HUDEP-2 (cell line): ENCODE results near the gene LRRN4CL.
"Not testable (repeated sequence)": the region's sequence is repeated elsewhere in the genome, so short reads cannot be mapped to it uniquely, and the experiment has no call there.

Experiments
- DNase-seq, 76 experiments: peaks; one replicate each; lab custom pipeline; 2025; ENCODE audit not compliant: unreplicated experiment in 76 of 76; lab: John Stamatoyannopoulos, UW

The LRRN4CL gene

DNA sequence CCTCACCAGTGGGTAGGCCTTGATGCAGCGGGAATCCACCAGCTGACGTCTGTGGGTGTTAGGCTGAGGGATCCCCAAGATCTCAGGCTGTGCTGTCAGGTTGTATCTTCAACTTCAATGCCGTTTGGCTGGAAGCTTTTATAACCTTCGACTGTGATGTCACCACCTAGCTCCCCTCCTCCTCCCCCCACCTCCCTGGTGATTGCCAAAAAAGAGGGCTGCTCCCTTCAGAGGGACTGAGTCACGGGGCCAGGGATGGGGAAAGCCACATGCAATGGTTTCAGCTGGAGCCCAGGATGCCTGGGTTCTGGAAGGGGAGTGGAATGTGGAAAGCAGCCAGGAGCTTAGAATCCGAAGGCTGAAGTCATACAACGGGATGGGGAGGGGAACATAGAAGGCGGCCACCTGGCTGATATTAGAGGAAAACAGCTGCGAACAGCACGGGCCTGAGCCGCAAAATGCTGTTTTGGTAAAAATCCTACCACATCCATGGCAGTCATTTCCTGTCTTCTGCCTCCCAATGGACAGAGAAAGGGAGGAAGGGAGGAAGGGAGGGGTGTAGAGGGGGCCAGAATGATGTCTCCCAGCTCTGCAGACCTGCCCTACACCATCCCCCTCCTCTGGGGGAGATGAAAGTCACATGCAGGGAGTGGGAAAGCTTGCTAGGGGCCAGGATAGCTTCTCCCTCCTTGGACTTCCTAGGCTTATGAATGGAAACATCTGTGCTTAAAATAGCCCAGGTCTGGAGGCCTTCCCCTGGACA is at the start of gene LRRN4CL:
TSS of gene LRRN4CL (minus strand) at position 110 of the 763 bp plus-strand sequence. CDS start 1,022 bp downstream, outside the sequence.
- no peak for DNase-seq

DNA sequence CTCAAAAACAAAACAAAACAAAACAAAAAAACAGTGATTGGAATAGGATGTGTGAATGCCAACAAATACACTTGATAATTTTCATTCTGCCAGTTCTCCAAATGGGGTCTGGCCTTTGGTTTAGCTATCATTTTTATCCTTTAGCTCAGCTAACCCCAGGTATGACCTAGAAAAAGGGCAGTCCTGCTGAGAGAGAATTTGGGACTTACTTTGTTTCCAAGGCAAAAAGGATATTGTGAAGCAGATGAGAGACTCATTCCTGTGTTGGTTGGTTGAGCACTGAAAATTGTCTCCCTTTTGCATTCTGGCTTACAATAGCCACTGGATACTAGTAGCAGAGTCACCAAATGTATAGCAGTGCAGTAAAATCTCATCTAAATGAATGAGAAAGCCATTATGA is 47.9 kb upstream of the LRRN4CL start:
- no peak for DNase-seq

DNA sequence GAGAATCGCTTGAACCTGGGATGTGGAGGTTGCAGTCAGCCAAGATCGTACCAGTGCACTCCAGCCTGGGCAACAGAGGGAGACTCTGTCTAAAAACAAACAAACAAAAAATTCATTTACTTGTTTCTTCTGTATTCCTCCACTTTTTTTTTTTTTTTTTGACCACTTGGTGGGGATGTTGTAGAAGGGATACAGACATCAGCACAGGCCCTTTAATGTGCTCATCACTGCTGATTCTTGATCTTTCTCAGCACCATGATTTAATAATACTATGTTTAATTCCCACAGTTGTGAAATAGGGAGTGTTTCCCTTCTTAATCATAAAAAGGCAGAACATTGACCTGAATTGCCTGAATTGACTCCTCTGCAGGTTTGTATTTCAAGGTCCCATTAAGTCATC is 43.5 kb upstream of the LRRN4CL start:
- DNase-seq: peak in 13 of 76 experiments; percentile 4 to 51 (median 15)

DNA sequence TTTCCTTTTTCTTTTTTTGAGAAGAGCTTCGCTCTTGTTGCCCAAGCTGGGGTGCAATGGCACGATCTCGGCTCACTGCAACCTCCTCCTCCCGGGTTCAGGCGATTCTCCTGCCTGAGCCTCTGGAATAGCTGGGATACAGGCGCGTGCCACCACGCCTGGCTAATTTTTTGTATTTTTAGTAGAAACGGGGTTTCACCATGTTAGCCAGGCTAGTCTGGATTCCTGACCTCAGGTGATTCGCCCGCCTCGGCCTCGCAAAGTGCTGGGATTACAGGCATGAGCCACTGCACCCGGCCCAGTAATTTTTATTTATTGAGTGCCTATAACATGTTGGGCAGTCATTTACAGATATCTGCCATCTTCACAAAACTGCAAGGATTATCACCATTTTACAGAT is 40.7 kb upstream of the LRRN4CL start:
- DNase-seq: not testable (repeated sequence)

DNA sequence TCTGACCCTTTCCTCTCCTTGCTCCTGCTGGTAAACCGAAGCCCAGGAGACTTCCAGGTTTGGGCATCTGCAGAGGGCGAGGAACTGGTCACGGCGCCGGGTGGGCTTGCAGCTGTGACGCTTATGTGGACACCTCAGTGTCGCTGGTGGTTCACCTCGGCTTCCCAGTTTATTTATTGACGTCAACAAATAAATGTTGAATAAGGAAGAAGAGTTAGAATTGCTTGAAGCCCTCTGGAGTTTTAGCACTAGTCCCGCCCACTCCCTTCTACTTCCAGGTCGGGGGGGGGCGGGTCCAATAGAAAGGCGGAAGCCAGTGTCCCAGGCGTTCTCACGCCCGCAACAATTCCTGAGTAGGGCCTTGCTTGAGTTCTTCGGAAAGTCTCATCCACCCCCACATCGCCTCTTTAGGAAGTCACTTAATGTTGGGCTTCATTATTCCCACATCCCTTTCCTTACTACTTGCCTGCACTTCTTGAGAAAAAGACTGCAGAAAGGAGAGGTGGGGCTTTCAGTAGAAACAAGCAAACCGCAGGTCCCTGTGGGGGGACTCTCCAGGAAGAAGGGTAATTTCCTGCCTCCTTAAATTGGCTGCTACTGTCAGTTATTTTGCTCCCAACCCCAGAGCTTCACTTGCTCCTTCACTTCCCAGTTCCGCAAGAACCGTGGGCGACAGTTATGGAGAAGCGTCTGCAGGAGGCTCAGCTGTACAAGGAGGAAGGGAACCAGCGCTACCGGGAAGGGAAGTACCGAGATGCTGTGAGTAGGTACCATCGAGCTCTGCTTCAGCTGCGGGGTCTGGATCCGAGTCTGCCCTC is 39.0 kb upstream of the LRRN4CL start, which contains the start of gene TTC9C:
TSS of gene TTC9C (plus strand) at position 316 of the 818 bp plus-strand sequence. CDS start at position 679, 363 bp downstream.
- DNase-seq: peak in 66 of 76 experiments; percentile 8 to 83 (median 67)

DNA sequence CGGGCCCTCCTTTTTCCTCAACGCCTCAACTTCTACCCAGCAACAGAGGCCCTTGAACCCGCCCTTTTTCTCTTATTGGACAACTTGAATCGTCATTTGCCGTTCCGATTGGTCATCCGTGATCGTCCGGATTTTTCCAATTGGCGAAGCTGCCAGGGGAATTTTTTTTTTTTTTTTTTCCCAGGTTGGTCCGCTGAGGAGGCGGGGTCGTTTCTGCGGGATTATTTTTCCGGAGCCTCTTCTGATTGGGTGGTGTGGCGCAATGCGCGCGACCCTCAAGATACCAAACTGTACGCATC is 38.5 kb upstream of the LRRN4CL start:
- DNase-seq: peak in 75 of 76 experiments; percentile 52 to 97 (median 86)

DNA sequence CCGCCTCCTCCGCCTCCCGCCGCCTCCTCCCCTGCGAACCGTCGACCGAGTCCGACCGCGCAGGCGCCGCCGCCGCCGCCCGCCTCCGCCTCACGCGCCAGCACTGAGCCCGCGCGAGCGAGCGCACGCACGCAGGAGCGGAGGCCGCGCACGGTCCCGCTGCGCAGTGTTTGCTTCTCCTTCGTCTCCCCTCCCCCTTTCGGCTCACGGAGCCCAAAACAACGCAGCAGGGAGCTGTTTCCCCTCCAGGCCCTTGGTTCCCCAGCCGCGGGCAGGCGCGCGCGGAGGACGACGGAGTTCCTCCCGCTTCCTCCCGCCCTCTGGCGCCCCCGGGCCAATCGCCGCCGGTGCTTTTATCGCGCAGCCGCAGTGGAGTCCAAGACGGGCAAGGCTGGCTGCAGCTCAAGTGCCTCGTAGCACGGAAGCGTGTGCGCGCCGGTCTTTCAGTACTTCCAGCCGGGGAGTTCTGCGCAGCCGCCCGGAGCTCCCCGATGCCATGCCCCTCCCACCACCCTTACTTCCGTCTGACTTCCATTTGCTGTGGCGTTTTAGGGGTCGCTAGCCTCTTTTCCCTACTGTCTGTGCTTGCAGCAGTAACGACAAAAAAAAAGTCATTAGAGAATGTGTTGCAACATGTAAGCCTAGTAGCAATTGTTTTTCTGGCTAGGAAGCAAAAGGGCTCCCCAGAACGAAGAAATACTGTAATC is 38.0 kb upstream of the LRRN4CL start, which contains the start of gene HNRNPUL2:
TSS of gene HNRNPUL2 (minus strand) at position 293 of the 707 bp plus-strand sequence. CDS start 301 bp downstream, outside the sequence.
- peak in 75 of 76 experiments; percentile 81 to 98 (median 96) for DNase-seq

DNA sequence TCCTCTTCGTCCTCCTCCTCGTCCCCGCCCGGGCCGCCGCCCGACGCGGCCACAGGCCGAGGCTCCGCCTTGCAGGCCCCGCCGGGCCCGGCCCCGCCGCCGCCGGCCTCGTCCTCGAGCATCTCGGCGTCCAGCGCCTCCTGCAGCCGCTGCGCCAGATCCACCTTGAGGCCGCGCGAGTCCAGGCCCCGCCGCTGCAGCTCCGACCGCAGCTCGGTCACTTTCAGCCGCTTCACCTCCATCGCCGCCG is 37.5 kb upstream of the LRRN4CL start:
- peak in 25 of 76 experiments; percentile 19 to 70 (median 61) for DNase-seq

DNA sequence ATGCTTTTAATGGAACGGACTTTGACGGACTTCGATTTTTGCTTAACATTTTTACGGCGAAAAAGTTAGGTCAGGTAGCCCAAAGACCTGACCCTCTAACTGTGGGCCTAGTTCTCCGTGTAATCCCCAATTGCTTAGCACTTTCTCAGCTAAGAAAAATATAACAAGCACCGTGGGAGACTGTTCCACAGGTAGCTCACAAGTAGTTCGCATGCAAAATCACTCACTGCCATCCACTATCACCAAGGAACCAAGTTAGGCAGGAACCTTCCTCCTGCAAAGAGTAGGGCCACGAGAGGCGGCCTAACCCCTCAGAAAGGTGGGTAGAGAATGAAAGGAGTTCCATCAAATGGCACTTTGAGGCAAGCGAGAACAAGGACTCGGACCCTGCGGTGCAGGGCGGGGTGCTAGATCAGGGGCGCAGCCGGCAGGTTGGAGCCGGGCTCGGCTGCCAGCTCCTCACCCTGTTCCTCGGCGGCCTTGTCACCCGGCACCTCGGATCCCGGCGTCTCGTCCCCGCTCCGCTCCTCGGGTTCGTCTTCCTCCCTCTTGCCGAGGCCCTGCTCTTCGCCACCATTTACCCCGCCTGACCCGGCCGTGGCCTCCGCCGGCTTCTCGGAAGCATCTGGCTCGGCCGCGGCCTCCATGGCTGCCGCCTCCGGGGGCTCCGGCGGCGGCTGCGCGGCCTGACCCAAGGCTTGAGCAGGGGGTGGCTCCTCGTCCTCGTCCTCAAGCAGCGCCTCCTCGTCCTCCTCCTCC is 37.0 kb upstream of the LRRN4CL start:
- peak in 2 of 76 experiments; percentile 12 to 61 for DNase-seq

DNA sequence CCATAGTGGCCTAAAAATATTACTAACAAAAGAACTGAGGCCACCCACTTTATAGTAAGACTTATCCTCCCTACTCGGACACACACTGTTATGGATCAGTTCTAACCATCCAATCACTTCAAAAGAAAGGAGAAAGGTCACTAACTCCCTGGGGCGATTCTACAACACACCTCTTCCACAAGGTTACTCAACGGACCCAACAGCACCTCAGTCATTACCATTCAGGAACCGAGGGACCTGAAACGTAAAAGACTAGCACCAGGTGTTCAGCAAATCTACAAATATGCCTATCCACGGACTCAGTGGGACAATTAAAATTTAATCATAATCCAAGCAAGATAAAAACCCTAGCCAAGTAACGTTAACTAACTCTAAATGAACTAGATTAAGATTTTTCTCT is 36.3 kb upstream of the LRRN4CL start:
- no peak for DNase-seq

DNA sequence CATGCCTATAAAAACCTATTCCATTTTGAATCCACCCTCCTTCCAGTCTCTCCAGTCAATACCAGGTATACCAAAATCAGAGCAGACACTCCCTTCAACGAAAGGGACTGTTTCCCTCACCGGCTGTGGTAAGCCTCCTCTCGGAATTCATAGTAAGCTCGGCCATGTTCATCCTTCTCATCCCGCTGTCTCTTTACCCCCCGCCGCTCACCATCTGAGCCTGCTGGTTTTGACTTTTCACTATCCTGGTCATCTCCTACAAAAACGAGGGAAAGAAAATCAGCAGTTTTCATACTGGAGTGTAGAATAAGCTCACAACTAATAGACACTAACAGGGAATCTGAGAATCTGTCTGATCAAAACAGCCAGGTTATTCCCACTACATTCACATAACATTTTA is 34.8 kb upstream of the LRRN4CL start:
- no peak for DNase-seq

DNA sequence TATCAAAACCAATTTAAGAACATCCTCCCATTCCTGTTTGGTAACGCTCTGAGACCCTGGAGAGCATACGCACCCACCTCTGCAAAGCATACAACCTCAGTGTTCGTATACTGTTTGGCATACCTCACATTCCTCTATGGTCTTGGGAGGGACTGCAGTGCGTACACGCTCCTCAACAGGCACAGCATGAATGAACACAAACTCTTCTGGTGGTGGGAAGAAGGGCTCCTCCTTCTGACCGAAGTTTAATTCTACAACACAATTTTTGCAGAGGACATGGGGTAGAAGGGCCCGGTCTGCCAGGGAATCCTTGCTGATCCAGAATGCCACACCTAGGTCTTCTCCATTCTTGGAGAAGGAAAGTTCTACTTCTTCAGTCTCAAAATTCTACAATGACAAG is 32.7 kb upstream of the LRRN4CL start:
- peak in 2 of 76 experiments; percentile 4 to 11 for DNase-seq

DNA sequence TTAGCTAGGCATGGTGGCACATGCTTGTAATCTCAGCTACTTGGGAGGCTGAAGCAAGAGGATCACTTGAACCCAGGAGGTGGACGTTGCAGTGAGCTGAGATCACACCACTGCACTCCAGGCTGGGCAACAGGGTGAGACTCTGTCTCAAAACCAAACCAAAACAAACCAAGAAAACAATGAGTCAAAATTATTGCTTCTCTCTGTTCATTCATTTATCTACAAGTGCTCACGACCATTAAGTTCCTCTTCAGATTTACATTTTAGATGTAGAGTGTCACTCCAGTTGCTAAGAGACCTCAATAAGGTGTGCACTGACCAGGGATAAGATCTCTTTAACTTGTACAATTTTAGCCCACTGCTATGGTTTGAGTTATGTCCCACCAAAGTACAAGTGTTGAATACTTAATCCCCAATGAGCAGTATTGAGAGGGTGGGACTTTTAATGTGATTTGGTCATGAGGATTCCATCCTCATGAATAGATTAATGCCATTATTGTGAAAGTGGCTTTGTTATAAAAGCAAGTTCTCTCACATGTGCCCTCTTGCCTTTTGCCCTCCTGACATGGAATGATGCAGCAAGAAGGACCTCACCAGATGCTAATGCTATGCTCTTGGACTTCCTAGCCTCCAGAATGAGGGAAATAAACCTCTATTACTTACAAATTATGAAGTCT is 30.1 kb upstream of the LRRN4CL start:
- DNase-seq: no peak

DNA sequence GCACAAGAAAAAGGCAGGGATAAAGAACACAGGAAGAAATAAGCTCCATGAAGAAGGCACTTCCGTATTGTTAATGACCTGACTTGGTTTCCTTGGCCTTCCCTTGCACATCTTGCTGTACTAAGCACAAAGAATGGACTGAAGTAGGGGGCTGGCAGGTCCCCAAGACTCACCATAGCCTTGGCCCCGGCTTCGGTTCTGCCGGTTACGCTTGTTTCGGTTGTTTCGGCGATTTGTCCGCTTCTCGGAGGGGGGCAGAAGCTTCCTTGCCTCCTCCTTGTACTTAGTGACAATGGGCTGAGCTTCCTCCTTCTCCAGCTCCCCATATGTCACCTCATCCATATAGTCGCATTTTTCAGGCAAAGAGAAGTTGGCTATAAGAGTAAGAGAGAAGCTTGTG is 27.5 kb upstream of the LRRN4CL start:
- DNase-seq: no peak

DNA sequence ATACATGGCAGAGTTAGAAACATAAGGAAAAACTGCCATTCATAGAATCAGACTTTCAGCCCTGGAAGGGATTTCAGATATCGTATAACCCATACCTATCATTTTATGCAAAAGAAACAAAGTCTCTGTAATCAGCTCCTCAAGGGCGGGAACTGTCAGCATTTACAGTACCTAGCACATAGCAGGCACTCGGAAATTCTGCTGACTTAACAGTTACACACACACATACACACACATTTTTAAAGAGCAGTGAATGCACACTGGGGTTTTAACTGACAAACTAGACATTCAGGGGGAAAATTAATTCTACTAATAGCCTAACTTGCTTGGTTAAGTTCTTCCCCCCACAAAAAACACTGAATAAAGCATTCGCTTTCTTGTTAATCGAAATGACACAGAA is 26.9 kb upstream of the LRRN4CL start:
- DNase-seq: no peak

DNA sequence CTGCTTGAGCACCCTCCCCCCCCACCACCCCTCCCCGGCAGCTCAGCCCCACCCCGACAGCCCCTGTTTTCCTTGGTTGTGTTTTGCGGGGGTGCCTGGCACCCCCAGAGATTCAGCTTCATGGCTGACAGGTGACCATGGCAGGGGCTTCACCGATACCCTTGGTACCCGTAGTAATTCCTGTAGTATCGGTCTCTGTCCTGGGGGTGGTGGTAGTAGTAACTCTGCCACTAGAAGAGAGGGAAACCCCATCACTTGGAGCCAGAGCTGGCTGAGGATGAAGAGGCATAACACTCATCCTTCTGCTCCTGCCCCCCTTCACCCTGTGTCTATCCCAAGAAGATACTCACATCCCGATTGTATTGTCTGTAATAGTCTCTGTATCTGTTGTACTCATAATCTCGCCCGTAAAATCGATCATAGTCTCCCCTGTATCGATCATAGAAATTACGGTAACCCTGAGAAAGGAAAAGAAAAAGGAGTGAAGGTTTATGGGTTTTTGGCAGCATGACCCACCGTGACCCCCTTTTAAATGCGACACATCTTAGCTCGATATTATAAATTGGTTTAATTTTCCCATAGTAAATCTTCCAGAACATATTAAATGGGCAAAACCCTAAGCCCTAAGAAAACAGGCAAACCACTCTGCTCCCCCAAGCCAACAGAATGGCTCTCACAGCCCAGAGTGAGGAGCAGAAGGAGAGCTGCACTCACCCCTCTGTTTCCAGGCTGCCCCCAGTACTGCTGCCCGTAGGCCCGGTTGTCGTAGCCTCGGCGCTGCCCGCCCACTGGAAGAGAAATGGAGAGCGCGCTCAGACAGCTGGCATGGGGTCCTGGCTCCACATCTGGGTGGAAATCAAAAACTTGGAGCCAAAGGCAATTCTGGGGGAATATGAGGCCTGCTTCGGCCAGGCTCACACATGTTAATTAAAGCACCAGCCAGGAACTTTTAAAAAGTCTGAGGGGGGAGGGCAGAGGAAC is 26.1 kb upstream of the LRRN4CL start:
- DNase-seq: no peak

DNA sequence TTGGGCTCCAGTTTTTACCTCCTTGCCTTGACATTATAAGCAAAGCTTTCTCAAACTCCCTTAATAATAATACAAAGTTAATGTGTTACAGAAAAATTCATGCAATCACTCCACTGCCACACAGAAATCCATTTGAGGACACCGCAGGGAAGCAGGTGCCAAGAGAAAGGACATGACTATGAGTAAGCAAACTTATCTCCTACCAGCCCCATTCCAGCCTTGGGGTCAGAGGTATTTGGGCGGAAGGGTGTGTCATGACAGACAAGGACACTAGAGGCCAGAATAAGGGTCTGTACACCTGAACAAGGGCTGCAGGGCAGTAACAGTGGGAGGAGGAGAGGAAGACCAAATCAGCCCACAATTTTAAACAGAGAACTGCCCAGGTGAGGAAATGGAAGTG is 24.0 kb upstream of the LRRN4CL start:
- DNase-seq: peak in 22 of 76 experiments; percentile 4 to 42 (median 18)

DNA sequence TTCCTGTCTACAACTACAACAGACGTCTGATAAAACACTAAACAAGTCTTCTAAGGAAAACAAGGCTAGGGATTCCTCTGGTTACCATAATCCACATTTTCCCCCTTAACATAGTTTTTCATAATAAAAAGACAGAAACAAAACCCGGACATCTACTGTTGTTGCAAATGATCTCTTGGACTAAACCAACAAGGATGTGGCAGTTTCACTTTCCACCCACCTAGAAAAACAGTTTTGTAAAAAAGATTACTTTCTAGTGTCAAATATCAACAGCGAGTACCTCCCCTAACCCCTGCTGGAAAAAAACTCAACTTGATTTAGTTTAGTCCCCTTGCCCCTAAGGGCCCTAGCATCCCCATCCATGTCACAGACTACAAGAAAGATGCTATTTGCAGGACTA is 23.5 kb upstream of the LRRN4CL start:
- DNase-seq: no peak

DNA sequence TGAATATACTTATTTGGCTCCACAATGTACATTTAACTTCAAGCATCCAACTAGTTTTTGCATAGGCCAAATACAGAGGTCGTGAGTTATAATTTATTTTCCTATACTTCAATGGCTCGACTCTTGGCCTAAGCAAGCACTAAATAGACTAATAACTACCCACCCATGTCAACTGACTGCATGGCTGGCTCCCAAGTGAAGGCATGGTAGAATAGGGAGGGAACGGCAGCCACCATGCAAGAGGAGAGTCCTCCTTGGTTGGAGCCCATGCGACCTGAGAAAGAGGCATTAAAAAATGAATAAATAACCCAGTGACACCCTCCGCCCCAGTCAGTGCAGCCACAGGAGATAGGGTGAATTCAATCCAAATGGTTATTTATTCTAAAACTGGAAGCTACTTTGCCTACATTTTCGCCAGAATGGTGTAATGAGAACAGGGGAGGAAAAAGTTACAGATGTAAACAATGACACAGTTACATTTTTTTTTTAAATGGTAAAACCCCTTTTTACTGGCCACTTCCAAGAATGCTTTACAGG is 23.0 kb upstream of the LRRN4CL start:
- DNase-seq: no peak
